HL-60 (cell line): ENCODE measurements around the gene CNTROB.

Experiments
- POLR2AphosphoS5 ChIP-seq: IDR thresholded peaks from 2 replicates; pipeline ENCODE4 v1.6.1; 2012; ENCODE audit warnings: low read depth
- TF ChIP-seq, protein P1 (sequence below): IDR thresholded peaks from one replicate; pipeline ENCODE4 v1.5.1; 2011; ENCODE audit warnings: low read length, control low read depth, inconsistent platforms; ENCODE audit not compliant: insufficient read depth
- TF ChIP-seq, protein P2 (sequence below): IDR thresholded peaks from 2 replicates; pipeline ENCODE4 v1.6.1; 2012; ENCODE audit warnings: low read depth; ENCODE audit not compliant: insufficient replicate concordance

DNA sequence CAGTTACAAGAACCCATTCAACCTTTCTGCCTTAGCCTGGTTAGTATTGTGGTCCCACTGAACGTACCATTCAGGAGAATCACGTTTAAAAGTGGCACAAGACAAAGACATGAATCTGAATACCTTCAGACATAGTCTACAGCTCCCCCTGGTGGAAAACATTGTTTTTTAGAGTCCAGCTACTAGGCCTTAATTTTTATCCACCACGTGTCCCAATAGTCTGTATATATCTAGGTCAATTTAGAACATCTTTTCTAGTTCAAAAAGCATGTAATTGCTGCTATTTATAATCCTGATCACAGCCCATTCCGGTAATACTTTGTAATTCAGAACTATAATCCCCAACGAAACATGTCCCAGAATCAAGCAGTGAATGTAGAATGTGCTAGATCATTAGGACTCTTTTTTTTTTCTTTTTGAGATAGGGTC, 56.8 kb downstream of the CNTROB start:
- TF ChIP-seq, protein P1, sequence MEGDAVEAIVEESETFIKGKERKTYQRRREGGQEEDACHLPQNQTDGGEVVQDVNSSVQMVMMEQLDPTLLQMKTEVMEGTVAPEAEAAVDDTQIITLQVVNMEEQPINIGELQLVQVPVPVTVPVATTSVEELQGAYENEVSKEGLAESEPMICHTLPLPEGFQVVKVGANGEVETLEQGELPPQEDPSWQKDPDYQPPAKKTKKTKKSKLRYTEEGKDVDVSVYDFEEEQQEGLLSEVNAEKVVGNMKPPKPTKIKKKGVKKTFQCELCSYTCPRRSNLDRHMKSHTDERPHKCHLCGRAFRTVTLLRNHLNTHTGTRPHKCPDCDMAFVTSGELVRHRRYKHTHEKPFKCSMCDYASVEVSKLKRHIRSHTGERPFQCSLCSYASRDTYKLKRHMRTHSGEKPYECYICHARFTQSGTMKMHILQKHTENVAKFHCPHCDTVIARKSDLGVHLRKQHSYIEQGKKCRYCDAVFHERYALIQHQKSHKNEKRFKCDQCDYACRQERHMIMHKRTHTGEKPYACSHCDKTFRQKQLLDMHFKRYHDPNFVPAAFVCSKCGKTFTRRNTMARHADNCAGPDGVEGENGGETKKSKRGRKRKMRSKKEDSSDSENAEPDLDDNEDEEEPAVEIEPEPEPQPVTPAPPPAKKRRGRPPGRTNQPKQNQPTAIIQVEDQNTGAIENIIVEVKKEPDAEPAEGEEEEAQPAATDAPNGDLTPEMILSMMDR = peak; percentile 0
- TF ChIP-seq POLR2AphosphoS5 = no peak
- TF ChIP-seq, protein P2, sequence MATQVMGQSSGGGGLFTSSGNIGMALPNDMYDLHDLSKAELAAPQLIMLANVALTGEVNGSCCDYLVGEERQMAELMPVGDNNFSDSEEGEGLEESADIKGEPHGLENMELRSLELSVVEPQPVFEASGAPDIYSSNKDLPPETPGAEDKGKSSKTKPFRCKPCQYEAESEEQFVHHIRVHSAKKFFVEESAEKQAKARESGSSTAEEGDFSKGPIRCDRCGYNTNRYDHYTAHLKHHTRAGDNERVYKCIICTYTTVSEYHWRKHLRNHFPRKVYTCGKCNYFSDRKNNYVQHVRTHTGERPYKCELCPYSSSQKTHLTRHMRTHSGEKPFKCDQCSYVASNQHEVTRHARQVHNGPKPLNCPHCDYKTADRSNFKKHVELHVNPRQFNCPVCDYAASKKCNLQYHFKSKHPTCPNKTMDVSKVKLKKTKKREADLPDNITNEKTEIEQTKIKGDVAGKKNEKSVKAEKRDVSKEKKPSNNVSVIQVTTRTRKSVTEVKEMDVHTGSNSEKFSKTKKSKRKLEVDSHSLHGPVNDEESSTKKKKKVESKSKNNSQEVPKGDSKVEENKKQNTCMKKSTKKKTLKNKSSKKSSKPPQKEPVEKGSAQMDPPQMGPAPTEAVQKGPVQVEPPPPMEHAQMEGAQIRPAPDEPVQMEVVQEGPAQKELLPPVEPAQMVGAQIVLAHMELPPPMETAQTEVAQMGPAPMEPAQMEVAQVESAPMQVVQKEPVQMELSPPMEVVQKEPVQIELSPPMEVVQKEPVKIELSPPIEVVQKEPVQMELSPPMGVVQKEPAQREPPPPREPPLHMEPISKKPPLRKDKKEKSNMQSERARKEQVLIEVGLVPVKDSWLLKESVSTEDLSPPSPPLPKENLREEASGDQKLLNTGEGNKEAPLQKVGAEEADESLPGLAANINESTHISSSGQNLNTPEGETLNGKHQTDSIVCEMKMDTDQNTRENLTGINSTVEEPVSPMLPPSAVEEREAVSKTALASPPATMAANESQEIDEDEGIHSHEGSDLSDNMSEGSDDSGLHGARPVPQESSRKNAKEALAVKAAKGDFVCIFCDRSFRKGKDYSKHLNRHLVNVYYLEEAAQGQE = no peak
